MM.1S (cell line): ENCODE results near the gene DCAF6.

Experiments
- CTCF ChIP-seq: fragments of 300-600 bp; sonication (generic); IDR thresholded peaks from 2 replicates; pipeline ENCODE4 v1.5.1; 2016; ENCODE audit warnings: antibody characterized with exemption, low read length, mixed read lengths
- EZH2 ChIP-seq: fragments of 300-600 bp; sonication (generic); optimal IDR thresholded peaks from 2 replicates; pipeline ENCODE3; 2017; ENCODE audit warnings: low read depth, mild to moderate bottlenecking, antibody characterized with exemption, low read length, mixed read lengths
- EZH2phosphoT487 ChIP-seq: fragments of 300-600 bp; sonication (generic); IDR thresholded peaks from 2 replicates; pipeline ENCODE4 v1.6.1; 2018; ENCODE audit warnings: antibody characterized with exemption, low read length

DNA sequence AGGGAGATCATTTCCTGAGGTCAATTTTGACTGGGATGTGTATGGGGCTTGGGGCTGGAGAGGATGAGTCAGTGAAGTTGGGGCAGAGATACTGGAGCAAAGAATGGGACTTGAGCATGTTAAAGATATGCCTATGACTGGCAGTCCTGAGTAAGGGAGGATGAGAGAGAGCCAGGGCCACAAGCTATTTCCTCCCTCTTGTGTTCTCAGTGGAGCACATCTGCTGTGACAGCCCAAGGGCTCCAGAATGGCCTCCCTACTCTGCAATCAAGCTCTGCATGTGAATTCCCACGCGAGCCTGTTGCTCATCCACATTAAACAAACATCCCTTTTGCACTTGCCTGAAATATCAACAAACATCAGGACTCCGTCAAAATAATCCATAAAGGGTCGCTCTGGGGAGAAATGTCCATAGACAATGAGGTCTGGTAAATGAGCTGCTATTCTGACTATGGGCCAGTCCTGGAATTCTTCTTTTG is 31.8 kb upstream of the DCAF6 start:
- TF ChIP-seq CTCF (no peak), EZH2 (no peak), EZH2phosphoT487 (no peak)
